OCI-LY3 (cell line): ENCODE measurements around the gene C5orf24.

Experiments
- H2AFZ ChIP-seq: fragments of 200-600, 300-600 bp; shearing (Covaris generic); 2 replicates; pipeline ENCODE4 v1.6.0; 2014; ENCODE audit warnings: antibody characterized with exemption, low read depth, low read length
- H3K27ac ChIP-seq: fragments of 200-600, 300-600 bp; sonication (generic); 2 replicates; pipeline ENCODE4 v1.5.1; 2014; ENCODE audit warnings: mild to moderate bottlenecking, low read length, moderate library complexity, mixed read lengths
- H3K27me3 ChIP-seq: fragments of 200-600, 300-600 bp; sonication (generic); 2 replicates; pipeline ENCODE4 v1.6.1; 2014; ENCODE audit warnings: low read depth, low read length, mixed read lengths
- H3K36me3 ChIP-seq: fragments of 200-600, 300-600 bp; sonication (generic); replicated peaks from 2 replicates; pipeline ENCODE3; 2014; ENCODE audit warnings: low read depth, low read length, mixed read lengths
- H3K4me1 ChIP-seq: fragments of 300-600, 200-600 bp; sonication (generic); 2 replicates; pipeline ENCODE4 v1.6.1; 2014; ENCODE audit warnings: low read length, mixed read lengths
- H3K4me2 ChIP-seq: fragments of 200-600, 300-600 bp; sonication (generic); 2 replicates; pipeline ENCODE4 v1.6.1; 2014; ENCODE audit warnings: low read length, mixed read lengths
- H3K4me3 ChIP-seq: fragments of 300-600, 200-600 bp; sonication (generic); 2 replicates; pipeline ENCODE4 v1.5.1; 2014; ENCODE audit warnings: antibody characterized with exemption, mild to moderate bottlenecking, low read length, moderate library complexity
- H3K79me2 ChIP-seq: fragments of 300-600, 200-600 bp; shearing (Covaris generic); 2 replicates; pipeline ENCODE4 v1.6.1; 2014; ENCODE audit warnings: mild to moderate bottlenecking, low read length, mixed read lengths
- H3K9ac ChIP-seq: fragments of 300-600, 200-600 bp; shearing (Covaris generic); 2 replicates; pipeline ENCODE4 v1.6.0; 2014; ENCODE audit warnings: mild to moderate bottlenecking, low read length, moderate library complexity
- H3K9me3 ChIP-seq: fragments of 200-600, 300-600 bp; shearing (Covaris generic); 2 replicates; pipeline ENCODE4 v1.6.1; 2014; ENCODE audit warnings: low read length, mixed read lengths; ENCODE audit not compliant: insufficient read depth
- H4K20me1 ChIP-seq: fragments of 200-600, 300-600 bp; sonication (generic); 2 replicates; pipeline ENCODE4 v1.6.1; 2016; ENCODE audit warnings: low read length, mixed read lengths; ENCODE audit not compliant: insufficient read depth
- CTCF ChIP-seq: fragments of 200-600, 300-600 bp; sonication (generic); IDR thresholded peaks from 2 replicates; pipeline ENCODE4 v1.5.1; 2014; ENCODE audit warnings: antibody characterized with exemption, low read length, low read depth
- EZH2phosphoT487 ChIP-seq: fragments of 200-600 bp; shearing (Covaris generic); IDR thresholded peaks from 2 replicates; pipeline ENCODE4 v1.6.1; 2018; ENCODE audit warnings: antibody characterized with exemption, mixed run types, low read depth

C5orf24 gene

GRCh38 chr5:134887593-134888159 is 41.9 kb downstream of the C5orf24 start:
- H3K4me1 ChIP-seq, result no peaks in the 10 kb centered on the region
- H3K4me2 ChIP-seq, result no peak overlapping the region

GRCh38 chr5:134889335-134889734 is 43.6 kb downstream of the C5orf24 start:
- TF ChIP-seq CTCF, result no peak
- TF ChIP-seq EZH2phosphoT487, result no peak
- Histone ChIP-seq H4K20me1 (peaks cover 7% of the 10 kb centered on the region; the same call in 1 of the 2 replicates), H3K36me3 (peaks cover 3% of the 10 kb centered on the region)

More at GRCh38 chr5:134887593-134888159, 41.9 kb downstream of the C5orf24 start:
- Histone ChIP-seq H3K9me3 (no peaks in the 10 kb centered on the region), H3K27me3 (no peaks in the 10 kb centered on the region), H3K9ac (no peak overlapping the region), H2AFZ (no peak overlapping the region), H3K36me3 (peaks cover 3% of the 10 kb centered on the region), H4K20me1 (peaks cover 7% of the 10 kb centered on the region; the same call in 1 of the 2 replicates), H3K79me2 (peaks cover 19% of the 10 kb centered on the region), H3K27ac (no peak overlapping the region), H3K4me3 (no peak overlapping the region)
- TF ChIP-seq CTCF (no peak), EZH2phosphoT487 (no peak)

GRCh38 chr5:134891473-134891872 is 45.7 kb downstream of the C5orf24 start:
- Histone ChIP-seq H3K79me2 (peaks cover 4% of the 10 kb centered on the region; the same call in 1 of the 2 replicates), H3K4me3 (no peak overlapping the region), H3K9ac (no peak overlapping the region), H3K36me3 (peaks cover 3% of the 10 kb centered on the region), H2AFZ (no peak overlapping the region), H3K4me1 (peaks cover 9% of the 10 kb centered on the region), H3K4me2 (no peak overlapping the region), H4K20me1 (peaks cover 2% of the 10 kb centered on the region; the same call in 1 of the 2 replicates), H3K9me3 (no peaks in the 10 kb centered on the region), H3K27ac (no peak overlapping the region), H3K27me3 (no peaks in the 10 kb centered on the region)
- TF ChIP-seq EZH2phosphoT487 (no peak), CTCF (no peak)

More at GRCh38 chr5:134889335-134889734, 43.6 kb downstream of the C5orf24 start:
- Histone ChIP-seq H3K4me1 (no peaks in the 10 kb centered on the region), H3K4me3 (no peak overlapping the region), H3K9me3 (no peaks in the 10 kb centered on the region), H2AFZ (no peak overlapping the region), H3K9ac (no peak overlapping the region), H3K27ac (no peak overlapping the region), H3K79me2 (peaks cover 19% of the 10 kb centered on the region), H3K4me2 (no peak overlapping the region), H3K27me3 (no peaks in the 10 kb centered on the region)

GRCh38 chr5:134892282-134892681 is 46.5 kb downstream of the C5orf24 start:
- Histone ChIP-seq H3K27me3 (no peaks in the 10 kb centered on the region), H3K79me2 (no peaks in the 10 kb centered on the region), H4K20me1 (no peaks in the 10 kb centered on the region; the same call in 1 of the 2 replicates), H3K4me3 (no peak overlapping the region), H2AFZ (no peak overlapping the region), H3K36me3 (peaks cover 3% of the 10 kb centered on the region), H3K4me1 (peaks cover 9% of the 10 kb centered on the region), H3K9ac (no peak overlapping the region), H3K4me2 (no peak overlapping the region), H3K27ac (no peak overlapping the region), H3K9me3 (no peaks in the 10 kb centered on the region)
- TF ChIP-seq EZH2phosphoT487 (no peak), CTCF (no peak)
